IPS DF 4.7 (cell line): ENCODE results near the gene KAZN.

Experiments
- DNase-seq: peaks from one replicate; pipeline ENCODE4 v3.0.0-alpha.2; 2013; ENCODE audit warnings: low spot score; ENCODE audit errors: extremely low read depth

Gene KAZN

GRCh38 chr1:14585728-14586127, 12.8 kb upstream of the KAZN start:
- DNase-seq: no peak

DNA sequence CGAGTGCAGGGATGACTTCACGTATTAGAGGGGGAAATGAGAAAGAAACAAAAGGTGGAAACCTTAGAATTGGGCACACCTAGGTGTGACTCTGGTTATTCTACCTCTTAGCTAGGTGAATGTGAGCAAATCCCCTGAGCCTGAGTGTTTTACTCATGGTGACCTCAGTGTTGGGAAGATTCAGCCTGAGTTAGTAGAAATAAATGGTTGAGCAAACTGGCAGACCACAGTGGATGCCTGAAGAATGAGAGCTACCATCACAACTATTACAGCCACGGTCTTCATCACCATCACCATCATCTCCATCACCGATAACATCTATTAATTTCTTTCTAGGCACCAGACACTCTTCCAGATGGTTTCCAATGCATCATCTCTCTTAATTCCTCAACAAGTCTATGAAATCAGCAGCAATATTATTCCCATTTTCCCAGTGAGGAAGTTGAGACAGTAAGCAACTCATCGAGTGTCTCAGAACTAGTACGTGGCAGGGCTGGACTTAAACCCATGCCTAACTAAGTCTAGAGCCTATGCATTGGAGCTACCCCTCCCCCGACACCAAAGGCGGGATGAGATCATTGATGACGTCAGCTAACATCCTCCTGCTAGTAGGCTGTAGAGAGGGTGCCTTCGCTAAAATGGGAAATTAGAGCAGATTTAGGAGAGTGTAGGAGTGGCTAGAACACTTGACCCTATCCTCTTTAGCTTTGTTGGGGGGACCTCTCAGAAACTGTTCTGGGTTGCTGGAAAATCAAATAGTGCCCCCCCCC, 7.9 kb upstream of the KAZN start:
- no peak for DNase-seq

DNA sequence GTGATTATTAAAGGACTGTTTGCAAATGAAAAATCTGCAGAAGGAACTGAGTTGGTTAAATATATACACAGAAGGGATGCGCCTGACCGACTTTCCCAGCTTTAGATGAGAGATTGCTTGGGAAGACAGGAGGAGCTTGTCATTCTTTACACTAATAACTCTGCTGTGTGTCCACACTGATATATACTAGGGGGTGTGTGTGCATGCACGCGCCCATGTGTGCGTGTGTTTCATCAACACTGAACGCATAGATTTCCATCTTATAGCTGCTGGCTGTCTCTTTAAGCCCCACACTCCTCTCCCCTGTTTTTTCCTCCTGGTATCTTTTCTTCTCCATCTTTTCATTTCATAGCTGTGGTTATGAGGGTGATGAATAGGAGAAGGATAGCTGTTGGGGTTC, 6.9 kb upstream of the KAZN start:
- no peak for DNase-seq

DNA sequence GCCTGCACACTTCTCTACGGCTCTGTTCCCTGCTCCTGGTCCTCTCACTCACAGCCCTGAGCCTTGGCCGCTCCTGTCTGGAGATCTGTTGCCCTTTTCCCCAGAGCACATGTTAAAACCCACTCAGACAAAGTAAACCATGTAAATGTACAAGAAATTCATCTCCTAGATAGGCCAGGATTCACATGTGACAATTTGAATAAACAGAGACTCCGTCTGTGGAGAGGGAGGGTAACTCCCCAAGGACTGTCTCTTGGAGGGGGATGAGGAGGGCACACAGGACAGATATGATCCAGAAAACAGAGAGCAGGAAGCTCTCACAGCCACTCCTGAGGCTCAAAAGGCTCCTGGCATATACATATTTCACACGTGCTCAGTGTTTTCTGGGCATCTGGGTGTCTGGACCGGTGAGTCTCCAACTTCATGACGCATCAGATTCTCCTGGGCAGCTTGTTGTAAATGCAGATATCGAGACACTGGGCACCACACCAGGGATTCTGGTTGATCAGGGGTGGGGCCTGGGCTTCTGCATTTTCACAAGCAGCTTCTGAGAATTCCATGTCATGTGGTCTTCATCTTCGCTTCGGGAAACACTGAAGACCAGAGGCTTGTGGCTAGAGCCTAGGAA, 6.4 kb upstream of the KAZN start:
- DNase-seq: no peak

- no peak for DNase-seq
These were observed 5.2 kb upstream of the KAZN start for GRCh38 chr1:14593302-14593701.

- DNase-seq: no peak
These were observed 4.4 kb upstream of the KAZN start for GRCh38 chr1:14594045-14594444.

- no peak for DNase-seq
These were observed 1.9 kb upstream of the KAZN start for GRCh38 chr1:14596591-14596990.

DNA sequence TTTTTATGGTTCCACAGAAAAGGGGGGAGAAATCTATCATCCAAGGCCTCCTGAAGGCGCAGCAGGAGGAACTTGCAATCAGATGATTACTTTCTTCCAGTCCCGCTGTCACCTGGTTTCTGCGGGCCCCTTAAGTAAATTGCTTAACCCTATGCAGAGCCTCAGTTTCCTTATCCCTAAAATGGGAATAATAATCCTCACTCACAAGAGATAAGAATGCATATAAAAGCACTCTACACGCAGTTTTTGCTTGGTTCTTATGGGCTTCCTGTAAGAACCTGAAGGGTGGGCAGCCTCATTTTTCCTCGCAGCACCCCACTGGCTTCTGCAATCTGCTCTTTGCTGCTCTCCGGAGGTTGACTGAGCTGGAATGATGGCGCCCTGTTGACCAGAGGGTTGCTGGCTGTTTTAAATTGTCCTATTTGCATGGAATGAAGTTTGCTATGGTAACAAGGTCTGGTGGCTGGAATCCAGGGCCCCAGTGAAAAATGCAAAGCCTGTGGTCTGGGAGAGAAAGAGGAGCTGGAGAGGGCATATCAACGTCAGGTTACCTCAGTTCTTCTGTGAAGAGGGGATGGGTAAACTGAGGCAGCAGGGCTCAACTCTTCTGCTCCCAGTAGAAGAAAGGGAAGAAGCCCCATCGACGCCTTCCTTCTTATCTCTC, 1.0 kb upstream of the KAZN start:
- DNase-seq: peak; percentile 51

DNA sequence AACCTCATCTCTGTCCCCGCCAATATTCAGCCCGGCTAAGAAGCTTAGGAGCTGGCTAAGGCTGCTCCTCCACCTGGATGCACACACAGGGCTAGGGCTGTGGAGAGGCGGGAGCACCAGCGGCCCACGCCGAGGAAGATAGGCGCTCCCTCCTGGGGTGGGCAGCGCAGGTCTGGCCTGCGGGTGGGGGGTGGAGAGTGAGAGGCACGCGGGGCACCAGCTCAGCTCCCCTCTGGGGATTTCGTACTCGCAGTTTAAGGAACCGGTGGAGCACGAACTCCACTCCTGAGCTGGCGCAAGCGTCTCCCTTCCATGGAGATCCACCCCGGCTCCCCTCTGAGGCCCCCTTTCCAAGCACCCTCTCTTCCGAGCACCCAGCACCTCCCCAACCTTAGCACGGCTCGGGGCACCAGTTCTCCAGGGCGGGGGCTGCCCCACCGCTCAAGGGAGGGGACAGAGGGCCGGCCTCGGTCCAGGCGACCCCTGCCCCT, 433 bp upstream of the KAZN start:
- no peak for DNase-seq

GRCh38 chr1:14599183-14599791, 802 bp downstream of the KAZN start:
- no peak for DNase-seq

DNA sequence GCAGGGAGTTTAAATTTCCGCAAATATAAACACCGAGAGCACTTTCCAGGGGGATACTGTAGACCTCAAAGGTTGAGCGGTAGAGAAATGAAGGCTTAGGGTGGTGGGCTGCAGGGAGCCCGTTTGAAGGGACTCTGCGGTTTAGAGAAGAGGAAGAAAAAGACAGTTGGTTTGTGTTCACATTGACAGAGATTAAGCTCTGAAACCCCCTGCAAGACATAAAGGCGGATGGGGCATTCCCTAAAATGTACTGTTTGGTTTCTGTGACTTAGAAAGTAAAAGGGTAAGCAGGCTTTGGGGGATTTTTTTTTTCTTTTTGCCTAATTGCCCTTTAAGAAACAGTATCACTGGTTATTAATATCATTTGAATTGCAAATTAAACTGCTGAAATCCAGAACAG, 1.3 kb downstream of the KAZN start:
- DNase-seq: no peak

GRCh38 chr1:14600405-14601112, 2.1 kb downstream of the KAZN start:
- DNase-seq: no peak

- no peak for DNase-seq
These were observed 3.7 kb downstream of the KAZN start for GRCh38 chr1:14602136-14602535.

DNA sequence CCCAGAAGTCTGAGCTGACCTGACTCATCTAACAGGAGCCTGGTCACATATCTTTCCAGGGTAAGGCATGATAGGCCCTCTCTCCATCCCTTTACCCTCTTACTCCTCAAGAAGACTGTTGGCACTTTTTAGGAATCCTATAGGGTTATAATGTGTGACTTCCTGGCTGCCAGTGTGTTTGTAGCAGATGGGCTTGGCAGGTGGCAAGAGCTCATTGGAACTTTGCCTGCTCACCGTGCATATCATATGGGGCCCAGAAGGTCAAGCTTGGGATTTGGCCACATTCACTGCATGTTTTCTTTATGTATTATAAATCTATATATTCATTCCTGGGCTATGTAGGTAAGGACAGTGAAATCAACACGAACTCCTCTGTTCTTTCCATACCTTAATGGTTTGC, 5.2 kb downstream of the KAZN start:
- no peak for DNase-seq

- no peak for DNase-seq
These were observed 5.9 kb downstream of the KAZN start for GRCh38 chr1:14604414-14604813.

- no peak for DNase-seq
These were observed 7.5 kb downstream of the KAZN start for GRCh38 chr1:14605945-14606344.

GRCh38 chr1:14606632-14607031, 8.1 kb downstream of the KAZN start:
- no peak for DNase-seq

DNA sequence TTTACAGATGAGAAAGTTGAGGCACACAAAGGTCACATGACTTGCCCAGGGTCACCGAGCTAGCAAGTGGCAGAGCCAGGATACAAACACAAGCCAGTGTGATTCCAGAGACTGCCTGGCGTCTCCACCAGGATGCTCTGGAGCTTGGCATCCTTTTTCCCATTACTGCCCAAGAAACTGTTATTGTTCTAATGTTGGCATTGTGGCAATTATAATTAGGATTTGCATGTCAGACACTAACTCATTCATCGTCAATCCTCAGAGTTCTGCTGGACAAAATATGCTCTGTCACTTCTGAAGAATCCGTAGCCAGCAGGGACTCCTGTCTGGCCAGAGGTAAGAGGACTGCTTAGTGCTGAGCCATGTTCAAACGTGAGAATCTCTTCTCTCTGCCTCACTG, 8.8 kb downstream of the KAZN start:
- no peak for DNase-seq

GRCh38 chr1:14608308-14608707, 9.8 kb downstream of the KAZN start:
- DNase-seq: no peak

- no peak for DNase-seq
These were observed 12.3 kb downstream of the KAZN start for GRCh38 chr1:14610761-14611160.

- no peak for DNase-seq
These were observed 13.3 kb downstream of the KAZN start for GRCh38 chr1:14611792-14612191.
